Subcutaneous adipose tissue (tissue), 4 donors: ENCODE results near the gene PKD2L1. TPM values are rescaled to one million over a fixed set of nuclear protein-coding genes. Genes with fewer than 3 reads are reported as not detected.

ENCODE experiments used
- total RNA-seq, 4 donors: library from RNA; depleted of rRNA; stranded (reverse); fragments of >200 nt; gene quantifications; one replicate each; pipeline ENCODE4 v1.1.0, GENCODE V29; 2016
- TF ChIP-seq, protein P1 (sequence below): fragments of 450-650 bp; IDR thresholded peaks from one replicate; pipeline ENCODE4 v1.5.1; 2016; ENCODE audit warnings: low read depth, mild to moderate bottlenecking, control low read depth, antibody characterized with exemption, moderate library complexity

Gene PKD2L1
- total RNA-seq, 4 donors from 2014 or later = 1.2 TPM; not detected in 3

DNA sequence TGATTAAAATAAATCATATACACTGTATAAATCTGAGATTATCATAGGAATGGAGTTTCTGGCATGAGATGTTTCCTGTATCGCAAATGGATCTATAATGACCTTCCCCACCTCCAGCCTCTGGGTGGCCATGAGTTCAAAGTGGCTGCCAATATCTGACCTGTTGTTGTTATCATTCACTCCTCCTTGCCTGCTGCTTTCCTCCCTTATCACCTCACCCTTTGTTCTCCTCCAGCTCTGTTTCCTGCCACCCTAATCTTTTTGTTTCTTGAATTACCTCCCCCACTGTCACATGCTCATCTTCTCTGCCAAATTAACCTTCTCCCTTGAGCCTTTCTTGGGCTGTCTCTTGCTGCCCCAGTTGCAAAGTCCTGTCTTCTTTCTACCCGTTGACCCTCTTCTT is 29.0 kb upstream of the PKD2L1 start:
- TF ChIP-seq, protein P1, sequence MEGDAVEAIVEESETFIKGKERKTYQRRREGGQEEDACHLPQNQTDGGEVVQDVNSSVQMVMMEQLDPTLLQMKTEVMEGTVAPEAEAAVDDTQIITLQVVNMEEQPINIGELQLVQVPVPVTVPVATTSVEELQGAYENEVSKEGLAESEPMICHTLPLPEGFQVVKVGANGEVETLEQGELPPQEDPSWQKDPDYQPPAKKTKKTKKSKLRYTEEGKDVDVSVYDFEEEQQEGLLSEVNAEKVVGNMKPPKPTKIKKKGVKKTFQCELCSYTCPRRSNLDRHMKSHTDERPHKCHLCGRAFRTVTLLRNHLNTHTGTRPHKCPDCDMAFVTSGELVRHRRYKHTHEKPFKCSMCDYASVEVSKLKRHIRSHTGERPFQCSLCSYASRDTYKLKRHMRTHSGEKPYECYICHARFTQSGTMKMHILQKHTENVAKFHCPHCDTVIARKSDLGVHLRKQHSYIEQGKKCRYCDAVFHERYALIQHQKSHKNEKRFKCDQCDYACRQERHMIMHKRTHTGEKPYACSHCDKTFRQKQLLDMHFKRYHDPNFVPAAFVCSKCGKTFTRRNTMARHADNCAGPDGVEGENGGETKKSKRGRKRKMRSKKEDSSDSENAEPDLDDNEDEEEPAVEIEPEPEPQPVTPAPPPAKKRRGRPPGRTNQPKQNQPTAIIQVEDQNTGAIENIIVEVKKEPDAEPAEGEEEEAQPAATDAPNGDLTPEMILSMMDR = no peak

DNA sequence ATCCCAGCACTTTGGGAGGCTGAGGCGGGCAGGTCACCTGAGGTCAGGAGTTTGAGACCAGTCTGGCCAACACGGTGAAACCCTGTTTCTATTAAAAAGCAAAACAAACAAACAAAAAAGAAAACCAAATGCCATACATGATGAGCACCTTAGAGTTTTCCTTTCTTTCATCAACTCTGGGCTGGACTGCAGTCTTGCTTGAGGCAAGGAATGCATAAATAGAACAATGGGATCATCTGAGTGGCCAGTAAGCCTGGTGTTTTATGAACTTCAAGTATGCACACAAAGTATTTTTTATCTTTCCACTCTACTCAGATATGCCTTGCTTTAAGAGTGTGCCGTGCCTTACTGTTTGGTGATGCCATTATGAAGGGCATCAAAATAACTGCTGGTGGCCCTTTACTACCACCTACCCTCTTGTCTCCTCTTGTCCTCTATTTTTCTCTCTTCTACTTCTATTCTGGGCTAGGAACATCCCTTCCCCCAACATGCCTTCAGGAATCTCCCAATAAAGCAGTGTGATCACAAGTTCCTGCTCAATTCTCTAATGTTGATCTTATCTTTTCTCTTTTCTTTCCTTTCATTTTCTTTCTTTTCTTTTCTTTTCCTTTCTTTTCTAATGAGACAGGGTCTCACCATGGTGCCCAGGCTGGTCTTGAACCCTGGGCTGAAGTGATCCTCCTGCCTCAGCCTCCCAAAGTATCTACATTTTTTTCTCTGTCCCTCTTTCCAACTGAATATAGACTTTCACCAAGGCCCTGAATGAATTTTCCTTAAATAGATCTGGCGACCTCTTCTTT is 27.2 kb upstream of the PKD2L1 start:
- TF ChIP-seq, protein P1 = no peak

DNA sequence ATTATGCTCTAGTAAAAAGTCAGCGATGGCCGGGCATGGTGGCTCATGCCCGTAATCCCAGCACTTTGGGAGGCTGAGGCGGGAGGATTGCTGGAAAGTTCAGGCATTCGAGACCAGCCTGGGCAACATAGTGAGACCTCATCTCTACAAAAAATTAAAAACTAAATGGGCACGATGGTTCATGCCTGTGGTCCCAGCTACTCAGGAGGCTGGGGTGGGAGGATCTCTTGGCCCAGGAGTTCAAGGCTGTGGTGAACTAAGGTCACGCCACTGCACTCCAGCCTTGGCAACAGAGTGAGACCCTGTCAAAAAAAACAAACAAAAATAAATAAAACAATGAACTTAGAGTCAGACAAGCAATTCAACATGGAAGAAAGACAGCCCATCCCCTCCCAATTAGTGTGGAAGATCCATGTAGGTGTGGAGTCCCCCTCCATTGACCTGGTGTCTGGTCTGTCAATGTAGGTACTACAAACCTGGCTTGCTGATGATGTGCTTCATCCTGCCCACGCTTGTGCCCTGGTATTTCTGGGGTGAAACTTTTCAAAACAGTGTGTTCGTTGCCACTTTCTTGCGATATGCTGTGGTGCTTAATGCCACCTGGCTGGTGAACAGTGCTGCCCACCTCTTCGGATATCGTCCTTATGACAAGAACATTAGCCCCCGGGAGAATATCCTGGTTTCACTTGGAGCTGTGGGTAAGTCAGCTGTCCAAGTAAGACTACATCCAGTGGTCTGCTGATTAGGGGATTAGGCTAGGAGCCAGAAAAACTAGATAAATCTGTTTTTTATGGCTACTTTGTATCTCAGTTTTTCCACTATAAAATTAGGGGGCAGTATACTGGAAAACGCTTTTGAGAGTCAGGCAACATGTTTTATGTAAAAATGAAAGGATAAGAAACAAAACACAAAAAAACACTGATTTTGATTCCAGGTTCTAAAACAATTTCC is 26.3 kb upstream of the PKD2L1 start:
- TF ChIP-seq, protein P1 = no peak

DNA sequence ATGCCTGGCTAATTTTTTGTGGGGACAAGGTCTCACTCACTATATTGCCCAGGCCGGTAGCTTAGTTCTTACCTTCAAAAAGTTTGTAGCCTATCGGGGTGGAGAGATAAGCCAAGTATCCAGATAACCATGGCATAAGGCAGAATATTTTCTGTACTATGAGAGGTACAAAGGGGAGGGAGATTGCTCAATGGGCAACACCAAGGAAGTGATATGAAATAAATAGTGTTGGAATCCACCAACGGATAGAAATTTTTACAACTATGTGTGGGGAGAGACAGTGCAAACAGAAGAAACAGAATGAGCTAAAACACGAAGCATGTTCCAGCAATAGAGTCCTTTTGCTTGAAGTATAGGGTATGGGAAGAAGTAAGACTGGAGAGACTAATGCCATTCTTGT is 25.1 kb upstream of the PKD2L1 start:
- TF ChIP-seq, protein P1 = no peak

DNA sequence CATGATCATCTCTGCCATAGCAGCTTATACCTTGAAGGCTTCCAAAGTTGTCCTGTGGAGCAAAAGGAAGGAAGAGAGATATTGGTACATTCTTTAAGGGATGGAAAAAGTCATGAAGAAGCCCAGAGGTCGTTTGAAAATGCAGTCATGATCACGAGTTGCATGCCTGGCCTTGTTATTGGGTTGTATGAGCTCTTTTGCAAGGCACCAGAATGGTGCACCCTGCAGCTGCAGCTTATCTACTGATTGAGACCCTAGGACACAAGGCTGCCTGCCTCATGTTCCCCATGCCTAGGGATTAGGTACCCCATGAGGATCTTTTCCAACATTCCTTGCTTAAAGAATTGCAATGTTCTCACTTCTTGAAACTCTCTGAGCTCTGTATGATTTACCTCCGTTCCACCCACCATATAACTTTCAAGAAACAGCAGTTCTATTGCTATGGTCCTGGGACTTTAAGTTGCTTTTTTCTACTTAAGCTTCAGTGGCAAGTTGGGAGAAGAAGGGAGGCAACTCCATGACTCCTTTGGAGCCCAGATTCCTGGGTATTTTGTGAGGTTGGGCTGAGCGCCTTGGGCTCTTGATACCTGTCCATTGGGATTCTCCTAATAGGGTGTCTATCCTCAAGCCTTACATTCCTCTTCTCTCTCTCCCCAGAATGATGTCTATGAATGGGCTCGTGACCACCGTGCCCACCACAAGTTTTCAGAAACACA is 23.9 kb upstream of the PKD2L1 start:
- TF ChIP-seq, protein P1 = no peak

DNA sequence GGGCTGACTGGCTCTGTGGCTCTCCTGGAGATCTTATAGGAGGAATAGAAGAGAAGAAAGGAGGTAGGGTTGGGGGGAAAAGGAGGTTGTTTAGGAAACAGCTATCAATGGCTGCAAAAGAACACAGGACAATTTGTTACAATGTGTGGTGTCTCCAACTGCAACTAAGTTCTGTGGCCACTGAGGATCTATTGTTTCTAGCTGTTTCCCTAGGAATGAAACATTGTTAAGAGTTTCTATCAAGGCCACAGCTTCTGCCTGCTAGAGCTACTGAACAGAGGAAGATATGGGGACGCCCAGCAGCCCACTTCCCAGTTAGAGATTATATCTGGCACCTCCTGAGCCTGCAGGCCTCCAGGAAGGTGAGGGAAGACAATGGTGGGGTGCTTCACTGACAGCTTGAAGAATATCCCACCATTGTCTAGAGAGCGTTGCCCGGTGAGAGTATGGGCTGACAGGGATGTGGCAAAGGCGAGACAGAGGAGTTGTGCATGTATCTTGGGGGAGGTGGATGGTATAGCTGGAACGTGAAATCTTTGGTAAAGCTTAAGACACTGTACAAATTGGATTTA is 21.0 kb upstream of the PKD2L1 start:
- TF ChIP-seq, protein P1 = no peak
